NCI-H1694 (cell line): ENCODE results near the gene UVSSA.
"Not testable (repeated sequence)": the region's sequence is repeated elsewhere in the genome, so short reads cannot be mapped to it uniquely, and the experiment has no call there.

Experiments
- DNase-seq: peaks from one replicate; lab custom pipeline; 2025; lab: John Stamatoyannopoulos, UW

The UVSSA gene

GRCh38 chr4:1317177-1318045, 29.6 kb upstream of the UVSSA start:
- no peak for DNase-seq

GRCh38 chr4:1318046-1318375, 29.0 kb upstream of the UVSSA start:
- DNase-seq: no peak

- no peak for DNase-seq
These were observed 28.4 kb upstream of the UVSSA start for GRCh38 chr4:1318488-1319213.

- no peak for DNase-seq
These were observed 25.5 kb upstream of the UVSSA start for GRCh38 chr4:1321486-1321885.

- no peak for DNase-seq
These were observed 24.9 kb upstream of the UVSSA start for GRCh38 chr4:1321946-1322650.

- no peak for DNase-seq
These were observed 23.8 kb upstream of the UVSSA start for GRCh38 chr4:1323280-1323634.

- DNase-seq: no peak
These were observed 23.2 kb upstream of the UVSSA start for GRCh38 chr4:1323635-1324442.

- DNase-seq: not testable (repeated sequence)
These were observed 22.4 kb upstream of the UVSSA start for GRCh38 chr4:1324443-1325175.

GRCh38 chr4:1325176-1325480, 21.9 kb upstream of the UVSSA start:
- no peak for DNase-seq

GRCh38 chr4:1325681-1326635, 21.1 kb upstream of the UVSSA start:
- DNase-seq: no peak

GRCh38 chr4:1326751-1327525, 20.1 kb upstream of the UVSSA start:
- no peak for DNase-seq

GRCh38 chr4:1327526-1328266, 19.3 kb upstream of the UVSSA start:
- DNase-seq: no peak

- DNase-seq: no peak
These were observed 18.5 kb upstream of the UVSSA start for GRCh38 chr4:1328267-1329155.

- DNase-seq: no peak
These were observed 17.3 kb upstream of the UVSSA start for GRCh38 chr4:1329408-1330371.

GRCh38 chr4:1330761-1331590, 16.0 kb upstream of the UVSSA start:
- DNase-seq: no peak
